BE2C (cell line): ENCODE data around the gene CLEC19A.

Experiments used
- DNase-seq: peaks from one replicate; pipeline ENCODE4 v3.0.0-alpha.2; 2020
- H3K27me3 ChIP-seq: fragments of 250-450 bp; sonication (Bioruptor Pico); 2 replicates; pipeline ENCODE4 v1.5.1; 2020; ENCODE audit warnings: mild to moderate bottlenecking
- H3K36me3 ChIP-seq: fragments of 250-450 bp; sonication (Bioruptor Pico); 2 replicates; pipeline ENCODE4 v1.5.1; 2020; ENCODE audit warnings: mild to moderate bottlenecking
- H3K4me1 ChIP-seq: fragments of 250-450 bp; sonication (Bioruptor Pico); 2 replicates; pipeline ENCODE4 v1.5.1; 2020
- H3K4me3 ChIP-seq: 2 replicates; pipeline ENCODE4 v1.5.1; 2011; ENCODE audit warnings: low read depth, low read length
- H3K9me3 ChIP-seq: fragments of 250-450 bp; sonication (Bioruptor Pico); 2 replicates; pipeline ENCODE4 v1.5.1; 2020
- CTCF ChIP-seq: IDR thresholded peaks from 2 replicates; pipeline ENCODE4 v1.5.1; 2012; ENCODE audit warnings: mild to moderate bottlenecking, low read depth, low read length

The CLEC19A gene

GRCh38 chr16:19240494-19240893 lies 45.0 kb upstream of the CLEC19A start:
- no peaks in the 10 kb centered on the region for H3K27me3 ChIP-seq
- no peak for TF ChIP-seq CTCF
- no peaks in the 10 kb centered on the region; the same call in 1 of the 2 replicates for H3K9me3 ChIP-seq
- DNase-seq: no peak
- no peaks in the 10 kb centered on the region for H3K4me1 ChIP-seq
- no peak overlapping the region for H3K4me3 ChIP-seq
- H3K36me3 ChIP-seq: no peaks in the 10 kb centered on the region

- no peaks in the 10 kb centered on the region for H3K4me1 ChIP-seq
- no peak for TF ChIP-seq CTCF
- H3K27me3 ChIP-seq: no peaks in the 10 kb centered on the region
- no peaks in the 10 kb centered on the region; the same call in 1 of the 2 replicates for H3K9me3 ChIP-seq
- H3K4me3 ChIP-seq: no peak overlapping the region
- DNase-seq: no peak
- no peaks in the 10 kb centered on the region for H3K36me3 ChIP-seq
Measured at GRCh38 chr16:19241512-19241911, 44.0 kb upstream of the CLEC19A start.

- no peaks in the 10 kb centered on the region for H3K36me3 ChIP-seq
- H3K4me1 ChIP-seq: no peaks in the 10 kb centered on the region
- H3K4me3 ChIP-seq: no peak overlapping the region
- DNase-seq: no peak
- H3K9me3 ChIP-seq: no peaks in the 10 kb centered on the region; the same call in 1 of the 2 replicates
- TF ChIP-seq CTCF: no peak
- H3K27me3 ChIP-seq: no peaks in the 10 kb centered on the region
Measured at GRCh38 chr16:19242186-19242585, 43.3 kb upstream of the CLEC19A start.

- no peaks in the 10 kb centered on the region for H3K4me1 ChIP-seq
- H3K36me3 ChIP-seq: no peaks in the 10 kb centered on the region
- no peak for TF ChIP-seq CTCF
- DNase-seq: no peak
- no peak overlapping the region for H3K4me3 ChIP-seq
- H3K27me3 ChIP-seq: no peaks in the 10 kb centered on the region
- no peaks in the 10 kb centered on the region; the same call in 1 of the 2 replicates for H3K9me3 ChIP-seq
Measured at GRCh38 chr16:19242987-19243575, 42.5 kb upstream of the CLEC19A start.

GRCh38 chr16:19245326-19245925 lies 40.1 kb upstream of the CLEC19A start:
- no peak for DNase-seq
- no peaks in the 10 kb centered on the region; the same call in 1 of the 2 replicates for H3K9me3 ChIP-seq
- no peaks in the 10 kb centered on the region for H3K4me1 ChIP-seq
- H3K36me3 ChIP-seq: no peaks in the 10 kb centered on the region
- H3K4me3 ChIP-seq: no peak overlapping the region
- no peak for TF ChIP-seq CTCF
- H3K27me3 ChIP-seq: no peaks in the 10 kb centered on the region

- no peak for DNase-seq
- no peak for TF ChIP-seq CTCF
- H3K4me3 ChIP-seq: no peak overlapping the region
- no peaks in the 10 kb centered on the region for H3K27me3 ChIP-seq
- no peaks in the 10 kb centered on the region for H3K9me3 ChIP-seq
- H3K36me3 ChIP-seq: no peaks in the 10 kb centered on the region
- H3K4me1 ChIP-seq: no peaks in the 10 kb centered on the region
Measured at GRCh38 chr16:19252904-19253303, 32.6 kb upstream of the CLEC19A start.
